Peyer's patch (tissue), 4 donors: ENCODE measurements around the gene TTBK2. TPM values are rescaled to one million over a fixed set of nuclear protein-coding genes. Genes with fewer than 3 reads are reported as not detected.
A peak's percentile ranks its signal among the peaks of the same experiment; 100 is the strongest.

Experiments used
- DNase-seq, 3 donors: peaks; one replicate each; pipeline ENCODE4 v3.0.0-alpha.2; 2017 to 2019
- H3K27ac ChIP-seq, 4 donors: fragments of 200-600 bp; sonication (generic); one replicate each; pipeline ENCODE4 v1.5.1; 2016 to 2019
- H3K27me3 ChIP-seq, 2 donors: fragments of 200-600 bp; sonication (generic); one replicate each; pipeline ENCODE4 v1.5.1; 2019
- H3K36me3 ChIP-seq, 3 donors: fragments of 200-600 bp; sonication (generic); one replicate each; pipeline ENCODE4 v1.5.1; 2016 to 2019
- H3K4me1 ChIP-seq, 4 donors: fragments of 200-600 bp; sonication (generic); one replicate each; pipeline ENCODE4 v1.5.1; 2016 to 2019
- H3K4me3 ChIP-seq, 4 donors: fragments of 200-600 bp; sonication (generic); 1 replicate in 3 of 4; 2 replicates in 1 of 4; pipeline ENCODE4 v1.5.1; 2016 to 2019; ENCODE audit warnings: mild to moderate bottlenecking in 1 of 4
- H3K9me3 ChIP-seq, 4 donors: fragments of 200-600 bp; sonication (generic); one replicate each; pipeline ENCODE4 v1.5.1; 2016 to 2019; ENCODE audit warnings: mild to moderate bottlenecking in 1 of 4
- POLR2A ChIP-seq, 2 donors: fragments of 450-650 bp; IDR thresholded peaks; one replicate each; pipeline ENCODE4 v1.5.1; 2017; ENCODE audit warnings: antibody characterized with exemption in 2 of 2, mild to moderate bottlenecking in 2 of 2, moderate library complexity in 2 of 2
- total RNA-seq, 4 donors: library from RNA; depleted of rRNA; stranded (reverse); fragments of >200 nt; gene quantifications; one replicate each; pipeline ENCODE4 v1.1.0, GENCODE V29; 2016
- TF ChIP-seq, protein P1 (sequence below), 6 experiments: fragments of 450-650 bp in 4 of 6; fragments of 200-600 bp in 2 of 6; sonication (generic) in 1 of 6; IDR thresholded peaks; one replicate each; pipeline ENCODE4 v1.5.1; 2017 to 2019; ENCODE audit warnings: antibody characterized with exemption in 6 of 6, mild to moderate bottlenecking in 3 of 6, moderate library complexity in 1 of 6

Gene TTBK2
- total RNA-seq, 4 donors from 2014 or later, result 4.7 to 21.5 (median 13.3) TPM

DNA sequence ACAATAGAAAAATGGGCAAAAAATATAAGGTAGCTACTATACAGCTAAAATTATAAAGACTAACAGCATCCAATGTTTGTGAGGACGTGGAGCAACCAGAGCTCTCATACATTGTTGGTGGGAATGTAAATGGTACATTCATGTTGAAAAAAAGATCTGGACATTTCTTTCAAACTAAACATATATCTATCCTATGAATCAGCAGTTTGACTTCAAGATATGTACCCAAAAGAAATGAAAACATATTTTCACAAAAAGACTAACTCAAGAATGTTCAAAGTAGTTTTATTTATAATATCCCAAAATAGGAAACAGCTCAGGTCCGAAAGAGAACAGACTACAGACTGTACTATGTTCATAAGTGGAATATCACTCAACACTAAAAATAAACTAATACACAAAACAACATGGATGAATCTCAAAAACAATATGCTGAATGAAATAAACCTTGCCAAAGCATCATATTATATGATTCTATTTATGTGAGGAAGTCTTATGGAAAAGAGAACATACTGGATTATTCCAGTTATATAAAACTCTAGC, 8.8 kb upstream of the TTBK2 start:
- H3K4me1 ChIP-seq, result no peaks in the 10 kb centered on the region
- no peak for DNase-seq
- H3K27me3 ChIP-seq, result no peaks in the 10 kb centered on the region
- no peaks in the 10 kb centered on the region for H3K36me3 ChIP-seq
- H3K27ac ChIP-seq, result no peak overlapping the region
- no peak for TF ChIP-seq POLR2A (IDR thresholded peaks at IDR 0.05)
- TF ChIP-seq, protein P1, sequence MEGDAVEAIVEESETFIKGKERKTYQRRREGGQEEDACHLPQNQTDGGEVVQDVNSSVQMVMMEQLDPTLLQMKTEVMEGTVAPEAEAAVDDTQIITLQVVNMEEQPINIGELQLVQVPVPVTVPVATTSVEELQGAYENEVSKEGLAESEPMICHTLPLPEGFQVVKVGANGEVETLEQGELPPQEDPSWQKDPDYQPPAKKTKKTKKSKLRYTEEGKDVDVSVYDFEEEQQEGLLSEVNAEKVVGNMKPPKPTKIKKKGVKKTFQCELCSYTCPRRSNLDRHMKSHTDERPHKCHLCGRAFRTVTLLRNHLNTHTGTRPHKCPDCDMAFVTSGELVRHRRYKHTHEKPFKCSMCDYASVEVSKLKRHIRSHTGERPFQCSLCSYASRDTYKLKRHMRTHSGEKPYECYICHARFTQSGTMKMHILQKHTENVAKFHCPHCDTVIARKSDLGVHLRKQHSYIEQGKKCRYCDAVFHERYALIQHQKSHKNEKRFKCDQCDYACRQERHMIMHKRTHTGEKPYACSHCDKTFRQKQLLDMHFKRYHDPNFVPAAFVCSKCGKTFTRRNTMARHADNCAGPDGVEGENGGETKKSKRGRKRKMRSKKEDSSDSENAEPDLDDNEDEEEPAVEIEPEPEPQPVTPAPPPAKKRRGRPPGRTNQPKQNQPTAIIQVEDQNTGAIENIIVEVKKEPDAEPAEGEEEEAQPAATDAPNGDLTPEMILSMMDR (IDR thresholded peaks at IDR 0.05), result no peak
- no peaks in the 10 kb centered on the region for H3K9me3 ChIP-seq
- H3K4me3 ChIP-seq, result no peak overlapping the region

DNA sequence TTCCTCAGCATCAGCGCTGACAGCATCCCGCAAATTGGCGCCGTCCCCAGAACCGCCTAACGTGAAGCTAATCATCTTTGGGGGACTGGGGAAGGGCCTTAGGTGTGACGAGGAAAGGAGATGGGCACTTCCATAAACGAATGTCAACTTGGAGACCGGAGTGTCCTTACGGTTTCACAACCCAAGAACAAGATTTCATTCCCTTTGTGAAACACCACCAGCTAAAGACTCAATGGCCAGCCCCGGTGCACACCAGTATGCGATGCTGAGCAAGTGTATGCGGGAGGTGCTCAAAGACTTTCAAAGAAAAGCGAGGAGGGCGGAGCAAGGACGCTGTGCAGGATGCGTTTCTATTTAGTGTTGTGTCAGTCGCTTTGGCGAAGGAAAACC, 759 bp upstream of the TTBK2 start:
- Histone ChIP-seq H3K27me3 (no peaks in the 10 kb centered on the region), H3K4me3 (peak overlapping the region; percentile 69 to 98 (median 96)), H3K36me3 (no peaks in the 10 kb centered on the region), H3K4me1 (peaks cover 0 to 10% (median 0%) of the 10 kb centered on the region in 4 donors), H3K9me3 (no peaks in the 10 kb centered on the region), H3K27ac (peak overlapping the region; percentile 58 to 93 (median 87))
- DNase-seq, result peak; percentile 41 to 67 (median 61)
- TF ChIP-seq, protein P1 (IDR thresholded peaks at IDR 0.05), result no peak
- TF ChIP-seq POLR2A (IDR thresholded peaks at IDR 0.05), result no peak

DNA sequence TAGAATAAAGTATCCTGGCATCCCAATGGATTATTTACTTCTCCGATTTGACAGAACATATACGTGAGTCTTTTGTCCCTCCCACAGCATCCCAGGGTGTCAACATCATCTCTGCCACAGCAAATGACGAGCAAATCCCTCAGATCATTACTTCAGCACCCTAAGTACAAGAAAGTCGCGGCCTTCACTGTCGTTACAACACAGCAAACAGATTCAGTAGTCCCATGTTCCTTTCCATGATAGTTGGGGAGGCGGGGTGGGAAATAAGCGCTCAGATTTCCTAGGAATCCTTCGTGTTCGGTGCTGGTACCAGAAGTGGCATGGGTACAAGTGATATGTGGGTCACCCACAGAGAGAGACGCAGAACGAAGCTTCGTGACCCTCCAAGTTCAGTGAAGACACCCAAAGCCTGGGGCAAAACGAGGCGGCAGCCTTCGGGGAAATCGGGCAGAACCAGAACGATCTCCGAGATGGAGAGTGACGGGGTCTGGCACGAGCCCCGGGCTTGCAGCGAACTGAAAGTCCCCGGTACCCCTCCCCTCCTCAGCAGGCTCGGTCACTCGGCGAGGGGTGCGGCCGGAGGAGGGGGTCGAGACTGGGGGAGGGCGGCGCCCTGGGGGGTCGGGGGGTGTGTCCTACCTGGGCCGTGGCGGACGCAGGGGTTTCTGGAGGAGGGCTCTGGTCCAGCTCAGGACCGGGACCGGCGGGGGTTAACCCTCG, 619 bp downstream of the TTBK2 start:
- Histone ChIP-seq H3K4me1 (peaks cover 0 to 10% (median 0%) of the 10 kb centered on the region in 4 donors), H3K27ac (peak overlapping the region; percentile 73 to 93 (median 87)), H3K9me3 (no peaks in the 10 kb centered on the region), H3K36me3 (no peaks in the 10 kb centered on the region), H3K4me3 (peak overlapping the region; percentile 69 to 98 (median 96)), H3K27me3 (no peaks in the 10 kb centered on the region)
- no peak for TF ChIP-seq POLR2A (IDR thresholded peaks at IDR 0.05)
- TF ChIP-seq, protein P1 (IDR thresholded peaks at IDR 0.05), result no peak
- peak; percentile 39 to 63 (median 61) for DNase-seq

DNA sequence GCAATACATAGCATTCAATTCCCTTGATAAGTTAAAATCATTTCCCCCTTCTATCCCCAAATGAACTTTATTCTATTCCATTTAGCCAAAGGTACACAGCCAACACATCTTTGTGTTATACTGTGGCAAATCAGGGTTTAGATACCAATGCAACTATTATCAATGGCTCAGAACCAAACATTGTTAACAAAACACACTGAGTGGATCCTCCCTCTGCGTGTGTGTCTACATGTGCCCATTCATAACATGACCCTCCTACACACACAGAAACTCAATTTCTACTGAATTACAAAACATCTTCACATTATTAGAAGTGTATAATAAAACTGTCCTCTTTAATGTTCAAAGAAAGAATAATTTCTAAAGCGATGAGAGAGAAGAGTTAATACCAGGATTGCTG, 1.3 kb downstream of the TTBK2 start:
- TF ChIP-seq POLR2A (IDR thresholded peaks at IDR 0.05), result no peak
- TF ChIP-seq, protein P1 (IDR thresholded peaks at IDR 0.05), result no peak
- H3K9me3 ChIP-seq, result no peaks in the 10 kb centered on the region
- peak overlapping the region in 2 of 4 donors; percentile 73 to 90 for H3K27ac ChIP-seq
- DNase-seq, result no peak
- peaks cover 0 to 10% (median 0%) of the 10 kb centered on the region in 4 donors for H3K4me1 ChIP-seq
- H3K4me3 ChIP-seq, result peak overlapping the region in 2 of 4 donors; percentile 69 to 98
- no peaks in the 10 kb centered on the region for H3K27me3 ChIP-seq
- H3K36me3 ChIP-seq, result no peaks in the 10 kb centered on the region

DNA sequence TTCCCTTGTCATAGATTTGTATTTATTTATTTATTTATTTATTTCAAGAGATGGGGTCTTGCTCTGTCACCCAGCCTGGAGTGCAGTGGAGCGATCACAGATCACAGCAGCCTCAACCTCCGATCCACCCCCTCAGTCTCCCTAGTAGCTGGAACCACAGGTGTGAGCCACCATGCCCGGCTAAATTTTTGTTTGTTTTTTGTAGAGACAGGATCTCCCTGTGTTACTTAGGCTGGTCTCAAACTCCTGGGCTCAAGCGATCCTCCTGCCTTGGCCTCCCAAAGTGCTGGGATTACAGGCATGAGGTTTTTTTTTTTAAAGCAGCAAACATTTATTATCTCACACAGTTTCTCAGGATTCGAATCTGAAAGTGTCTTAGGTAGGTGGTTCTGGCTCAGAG, 2.5 kb downstream of the TTBK2 start:
- no peaks in the 10 kb centered on the region for H3K36me3 ChIP-seq
- DNase-seq, result no peak
- H3K4me1 ChIP-seq, result peaks cover 0 to 10% (median 0%) of the 10 kb centered on the region in 4 donors
- H3K27me3 ChIP-seq, result no peaks in the 10 kb centered on the region
- no peaks in the 10 kb centered on the region for H3K9me3 ChIP-seq
- no peak overlapping the region for H3K4me3 ChIP-seq
- TF ChIP-seq POLR2A (IDR thresholded peaks at IDR 0.05), result no peak
- TF ChIP-seq, protein P1 (IDR thresholded peaks at IDR 0.05), result no peak
- no peak overlapping the region for H3K27ac ChIP-seq
